K562 treated with DMSO at 1 percent for 12 hours (cell line): Measurements from ENCODE around the gene MCAT. TPM values are rescaled to one million over a fixed set of nuclear protein-coding genes. Genes with fewer than 3 reads are reported as not detected.

Source experiments
- total RNA-seq: library from RNA; unstranded; fragments of 300-600 nt; gene quantifications from 2 replicates; pipeline ENCODE4 v1.2.3, GENCODE V29; 2022; ENCODE audit not compliant: insufficient read depth

MCAT gene, protein sequence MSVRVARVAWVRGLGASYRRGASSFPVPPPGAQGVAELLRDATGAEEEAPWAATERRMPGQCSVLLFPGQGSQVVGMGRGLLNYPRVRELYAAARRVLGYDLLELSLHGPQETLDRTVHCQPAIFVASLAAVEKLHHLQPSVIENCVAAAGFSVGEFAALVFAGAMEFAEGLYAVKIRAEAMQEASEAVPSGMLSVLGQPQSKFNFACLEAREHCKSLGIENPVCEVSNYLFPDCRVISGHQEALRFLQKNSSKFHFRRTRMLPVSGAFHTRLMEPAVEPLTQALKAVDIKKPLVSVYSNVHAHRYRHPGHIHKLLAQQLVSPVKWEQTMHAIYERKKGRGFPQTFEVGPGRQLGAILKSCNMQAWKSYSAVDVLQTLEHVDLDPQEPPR
- 12.4 and 16.1 TPM in 2 replicates for total RNA-seq

DNA sequence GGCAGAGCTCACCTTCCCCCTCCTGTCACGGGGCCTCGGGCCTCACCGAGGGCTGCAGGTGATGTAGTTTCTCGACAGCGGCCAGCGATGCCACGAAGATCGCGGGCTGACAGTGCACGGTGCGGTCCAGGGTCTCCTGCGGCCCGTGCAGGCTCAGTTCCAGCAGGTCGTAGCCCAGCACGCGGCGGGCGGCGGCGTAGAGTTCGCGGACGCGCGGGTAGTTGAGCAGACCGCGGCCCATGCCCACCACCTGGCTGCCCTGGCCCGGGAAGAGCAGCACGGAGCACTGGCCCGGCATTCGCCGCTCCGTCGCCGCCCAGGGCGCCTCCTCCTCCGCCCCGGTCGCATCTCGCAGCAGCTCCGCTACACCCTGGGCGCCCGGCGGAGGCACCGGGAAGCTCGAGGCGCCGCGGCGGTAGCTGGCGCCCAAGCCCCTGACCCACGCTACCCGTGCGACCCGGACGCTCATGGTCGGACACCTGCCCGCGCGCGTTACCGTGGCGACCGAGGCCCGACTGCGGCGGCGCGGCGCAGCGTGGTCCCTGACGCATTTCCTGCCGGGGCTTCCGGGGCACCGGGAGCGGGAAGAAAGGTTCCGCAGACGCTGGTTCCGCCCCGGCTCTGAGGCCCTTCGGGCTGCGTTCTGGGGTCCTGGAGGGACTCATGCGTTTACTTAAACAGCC is at the start of gene MCAT:
MCAT (minus strand) TSS at position 519 of the 683 bp plus-strand sequence; CDS start at position 469, 50 bp downstream.

DNA sequence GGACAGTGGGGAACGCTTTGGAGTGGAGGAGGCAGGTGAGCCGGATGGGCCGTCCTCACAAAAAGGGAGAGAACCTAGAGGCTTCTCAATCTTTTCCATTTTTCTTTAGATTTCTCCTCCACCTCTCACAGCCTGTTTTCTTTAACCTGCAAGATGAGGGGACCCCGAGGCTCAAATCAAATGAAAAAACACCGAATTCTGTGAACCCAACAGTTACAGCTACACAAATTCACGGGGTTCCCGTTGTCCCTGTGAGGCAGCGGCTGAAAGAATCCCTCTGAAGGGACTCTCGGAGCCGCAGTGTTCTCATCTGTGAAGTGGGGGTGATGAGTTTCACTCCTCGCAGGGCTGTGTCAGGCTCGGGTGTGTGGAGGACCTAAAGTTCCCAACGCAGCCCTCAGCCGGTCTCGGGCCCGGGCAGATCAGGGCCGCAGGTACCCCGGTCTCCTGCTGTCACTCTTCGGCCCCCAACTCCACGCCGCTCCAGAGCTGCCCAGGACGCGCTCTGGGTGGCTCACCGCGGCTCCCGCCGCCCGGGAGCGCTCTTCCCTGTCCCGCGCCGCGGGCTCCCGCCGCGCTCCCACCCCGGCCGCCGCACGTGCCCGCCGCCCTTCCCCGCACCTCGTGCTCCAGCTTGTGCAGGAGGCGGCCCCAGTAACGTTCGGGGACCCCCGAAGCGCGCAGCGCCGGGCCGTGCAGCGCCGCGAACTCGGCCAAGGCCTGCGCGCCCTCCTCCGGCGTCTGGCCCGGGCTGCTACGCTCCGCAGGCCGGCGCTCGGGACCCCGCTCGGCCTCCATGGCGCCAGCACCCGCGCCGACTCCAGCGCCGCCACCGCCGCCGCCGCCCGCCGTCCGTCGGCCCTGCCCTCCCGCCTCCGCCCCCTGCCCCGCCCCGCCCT is 43.3 kb upstream of the MCAT start, which contains the start of gene TTLL12:
TTLL12 (minus strand) TSS at position 863 of the 899 bp plus-strand sequence; CDS start at position 798, 65 bp downstream.

DNA sequence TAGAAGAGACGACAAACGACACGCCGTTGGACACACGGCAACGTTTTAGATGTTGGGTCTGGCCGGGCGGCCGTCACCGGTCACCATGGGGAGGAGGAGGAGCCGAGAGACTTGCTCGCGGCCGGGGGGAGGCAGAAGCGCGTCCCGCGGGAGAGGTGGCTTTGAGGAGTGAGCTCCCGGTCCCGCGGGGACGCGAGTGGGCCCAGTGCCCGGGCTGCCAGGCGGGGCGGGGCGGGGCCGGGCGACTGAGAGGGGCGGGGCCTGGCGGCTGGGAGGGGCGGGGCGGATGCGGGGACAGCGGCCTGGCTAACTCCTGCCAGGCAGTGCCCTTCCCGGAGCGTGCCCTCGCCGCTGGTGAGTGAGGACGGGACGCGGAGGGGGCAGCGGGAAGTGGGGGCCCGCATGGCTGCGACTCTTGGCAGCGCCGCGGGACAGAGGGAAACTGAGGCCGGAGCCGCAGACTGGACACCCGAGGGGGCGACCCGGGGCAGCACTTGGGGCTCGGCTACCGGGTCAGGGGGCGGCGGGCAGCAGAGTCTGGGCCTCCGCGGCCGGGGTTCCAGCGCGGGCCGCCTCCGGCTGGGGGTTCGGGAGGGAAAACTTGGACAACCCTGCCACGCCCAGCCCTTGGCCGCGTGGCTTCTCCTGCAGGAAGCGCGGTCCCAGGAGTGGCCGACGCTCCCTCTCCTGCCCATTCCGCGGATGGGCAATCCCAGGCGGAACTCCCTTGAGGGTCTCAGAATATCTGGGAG is 8.2 kb upstream of the MCAT start, which contains the start of gene TSPO:
TSPO (plus strand) TSS at position 309 of the 752 bp plus-strand sequence. CDS start 7,680 bp downstream, outside the sequence.

DNA sequence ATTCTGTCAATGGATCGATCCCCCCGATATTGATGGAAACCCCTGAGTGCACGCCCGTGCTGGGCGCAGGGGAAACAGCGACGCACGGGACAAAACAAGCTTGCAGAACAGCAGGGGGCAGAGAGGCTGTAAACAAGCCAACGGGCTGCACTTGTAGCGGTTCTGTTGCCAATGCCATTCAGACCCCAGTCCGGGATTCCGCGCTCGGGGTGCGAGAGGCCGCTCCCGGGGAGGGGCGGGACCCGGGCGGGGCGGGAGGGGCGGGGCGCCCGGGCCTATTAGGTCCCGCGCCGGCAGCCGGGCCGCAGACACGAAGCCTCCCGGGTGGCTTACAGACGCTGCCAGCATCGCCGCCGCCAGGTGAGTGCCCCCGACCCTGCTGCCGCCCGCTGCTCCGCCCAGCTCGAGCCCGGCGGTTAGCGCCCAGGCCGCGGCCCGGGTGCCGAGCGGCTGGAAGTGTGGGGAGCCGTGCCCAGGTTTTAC is 32.7 kb downstream of the MCAT start, which contains the start of gene BIK:
BIK (plus strand) TSS at position 307 of the 483 bp plus-strand sequence. CDS start 13,273 bp downstream, outside the sequence.

DNA sequence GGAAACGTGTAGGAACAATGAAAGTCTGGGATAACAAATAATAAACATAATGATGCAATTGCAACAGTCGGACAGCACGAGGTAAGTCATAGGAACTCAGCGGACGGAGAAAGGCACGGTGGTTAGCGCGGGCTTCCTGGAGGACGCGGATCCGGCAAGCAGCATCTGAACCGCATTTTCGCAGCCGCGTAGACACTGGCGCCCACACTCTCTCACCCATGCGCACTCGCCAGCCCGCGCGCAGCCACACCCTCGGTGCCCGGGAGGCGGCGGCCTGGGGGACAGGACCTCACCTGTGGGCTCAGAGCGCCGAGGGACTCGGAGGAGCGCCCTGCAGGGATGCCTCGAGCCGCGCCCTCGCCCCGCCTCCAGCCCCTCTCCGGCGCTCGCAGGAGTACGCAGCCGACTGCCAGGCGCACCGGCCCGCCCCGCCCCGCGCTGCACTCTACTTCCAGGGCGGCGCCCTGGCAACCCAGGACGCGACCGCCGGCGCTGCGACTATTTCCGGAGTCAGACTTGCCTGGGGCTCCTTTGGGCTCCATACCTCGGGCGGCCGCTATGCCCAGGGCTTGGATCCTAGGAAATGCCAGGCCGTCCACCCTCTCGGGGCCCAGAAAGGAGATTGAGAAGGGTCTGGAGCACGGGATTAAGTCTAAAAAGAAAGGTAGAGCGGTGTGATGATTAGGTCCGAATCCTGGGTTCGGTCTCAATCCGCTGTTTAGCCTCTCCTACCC is 54.0 kb downstream of the MCAT start, which contains the start of gene TTLL1:
TTLL1 (minus strand) TSS at position 408 of the 734 bp plus-strand sequence. CDS start 13,805 bp downstream, outside the sequence.

Other genes starting within 250 kb of the MCAT start
- 30.6 and 65.9 TPM in 2 replicates for gene PACSIN2, start 128.2 kb downstream of the MCAT start, total RNA-seq
- gene TTLL1, start 54.0 kb downstream of the MCAT start, total RNA-seq: 2.9 and 3.0 TPM in 2 replicates
- 1.2 TPM in 1 of 2 replicates, not detected in the other for gene BIK, start 32.6 kb downstream of the MCAT start, total RNA-seq
- 76.3 and 140 TPM in 2 replicates for gene TSPO, start 8.2 kb upstream of the MCAT start, total RNA-seq
- gene TTLL12, start 43.7 kb upstream of the MCAT start, total RNA-seq: 43.2 and 67.0 TPM in 2 replicates
- gene SCUBE1, start 200.0 kb upstream of the MCAT start, total RNA-seq: 0.07 TPM in 1 of 2 replicates, not detected in the other